ENCODE results near the gene ART5.
"Not testable (repeated sequence)": the region's sequence is repeated elsewhere in the genome, so short reads cannot be mapped to it uniquely, and the experiment has no call there.

ART5 gene

GRCh38 chr11:3659595-3660515 lies 18.1 kb upstream of the ART5 start:
- TF ChIP-seq CTCF (IDR thresholded peaks at IDR 0.05; ENCODE audit: low read length) (no peak), EZH2 (IDR thresholded peaks at IDR 0.05; ENCODE audit: borderline replicate concordance, low read length) (no peak)
- H3K9me3 ChIP-seq (ENCODE audit: low read length): no peaks in the 10 kb centered on the region
- peaks cover 6% of the 10 kb centered on the region for H3K36me3 ChIP-seq (ENCODE audit: insufficient read depth, low read length)
- H3K79me2 ChIP-seq (ENCODE audit: insufficient read depth, low read length): no peaks in the 10 kb centered on the region
- H3K27ac ChIP-seq (ENCODE audit: low read depth, low read length, poor library complexity, severe bottlenecking): no peak overlapping the region
- no peak overlapping the region for H3K9ac ChIP-seq (ENCODE audit: low read length)
- H3K9me2 ChIP-seq (ENCODE audit: low read depth, low read length): no peaks in the 10 kb centered on the region
- no peak overlapping the region for H3K4me2 ChIP-seq (ENCODE audit: low read length)
- H4K20me1 ChIP-seq (ENCODE audit: insufficient read depth, low read length): no peaks in the 10 kb centered on the region
- no peak overlapping the region for H3K4me3 ChIP-seq (ENCODE audit: low read depth, low read length, poor library complexity, severe bottlenecking)
- H3K27me3 ChIP-seq (ENCODE audit: insufficient read depth, low read length): no peaks in the 10 kb centered on the region
- H2AFZ ChIP-seq (ENCODE audit: low read length): no peak overlapping the region
- no peaks in the 10 kb centered on the region for H3F3A ChIP-seq (ENCODE audit: insufficient read depth, low read length)
- H3K4me1 ChIP-seq (ENCODE audit: insufficient read depth, low read length, severe bottlenecking): no peaks in the 10 kb centered on the region

- no peak overlapping the region for H3K4me2 ChIP-seq (ENCODE audit: low read length)
- TF ChIP-seq EZH2 (IDR thresholded peaks at IDR 0.05; ENCODE audit: borderline replicate concordance, low read length) (no peak), CTCF (IDR thresholded peaks at IDR 0.05; ENCODE audit: low read length) (no peak)
Observed at GRCh38 chr11:3658252-3658651, 16.5 kb upstream of the ART5 start.

GRCh38 chr11:3657331-3657730 lies 15.5 kb upstream of the ART5 start:
- not testable (repeated sequence) for H3K4me3 ChIP-seq (ENCODE audit: low read depth, low read length, poor library complexity, severe bottlenecking); H3K9me3 ChIP-seq (ENCODE audit: low read length); H3K27me3 ChIP-seq (ENCODE audit: insufficient read depth, low read length); H3K27ac ChIP-seq (ENCODE audit: low read depth, low read length, poor library complexity, severe bottlenecking); H2AFZ ChIP-seq (ENCODE audit: low read length); H3K9me2 ChIP-seq (ENCODE audit: low read depth, low read length); H3K79me2 ChIP-seq (ENCODE audit: insufficient read depth, low read length); H4K20me1 ChIP-seq (ENCODE audit: insufficient read depth, low read length); H3K9ac ChIP-seq (ENCODE audit: low read length); H3K4me2 ChIP-seq (ENCODE audit: low read length); H3K4me1 ChIP-seq (ENCODE audit: insufficient read depth, low read length, severe bottlenecking); H3K36me3 ChIP-seq (ENCODE audit: insufficient read depth, low read length); H3F3A ChIP-seq (ENCODE audit: insufficient read depth, low read length)

More at GRCh38 chr11:3658252-3658651, 16.5 kb upstream of the ART5 start:
- Histone ChIP-seq H3K79me2 (ENCODE audit: insufficient read depth, low read length) (no peaks in the 10 kb centered on the region), H3K36me3 (ENCODE audit: insufficient read depth, low read length) (no peaks in the 10 kb centered on the region), H3K27me3 (ENCODE audit: insufficient read depth, low read length) (no peaks in the 10 kb centered on the region), H2AFZ (ENCODE audit: low read length) (no peak overlapping the region), H3K9me3 (ENCODE audit: low read length) (no peaks in the 10 kb centered on the region), H3K27ac (ENCODE audit: low read depth, low read length, poor library complexity, severe bottlenecking) (no peak overlapping the region), H3K4me3 (ENCODE audit: low read depth, low read length, poor library complexity, severe bottlenecking) (no peak overlapping the region), H3F3A (ENCODE audit: insufficient read depth, low read length) (no peaks in the 10 kb centered on the region), H3K4me1 (ENCODE audit: insufficient read depth, low read length, severe bottlenecking) (no peaks in the 10 kb centered on the region), H3K9ac (ENCODE audit: low read length) (no peak overlapping the region), H3K9me2 (ENCODE audit: low read depth, low read length) (no peaks in the 10 kb centered on the region), H4K20me1 (ENCODE audit: insufficient read depth, low read length) (no peaks in the 10 kb centered on the region)

- TF ChIP-seq EZH2 (IDR thresholded peaks at IDR 0.05; ENCODE audit: borderline replicate concordance, low read length) (no peak), CTCF (IDR thresholded peaks at IDR 0.05; ENCODE audit: low read length) (no peak)
- no peaks in the 10 kb centered on the region for H3K27me3 ChIP-seq (ENCODE audit: insufficient read depth, low read length)
- H3K79me2 ChIP-seq (ENCODE audit: insufficient read depth, low read length): no peaks in the 10 kb centered on the region
- no peaks in the 10 kb centered on the region for H3K4me1 ChIP-seq (ENCODE audit: insufficient read depth, low read length, severe bottlenecking)
- no peak overlapping the region for H2AFZ ChIP-seq (ENCODE audit: low read length)
- H3K9ac ChIP-seq (ENCODE audit: low read length): no peak overlapping the region
- no peaks in the 10 kb centered on the region for H3K36me3 ChIP-seq (ENCODE audit: insufficient read depth, low read length)
- H3K27ac ChIP-seq (ENCODE audit: low read depth, low read length, poor library complexity, severe bottlenecking): no peak overlapping the region
- H3K4me2 ChIP-seq (ENCODE audit: low read length): no peak overlapping the region
- H3K9me3 ChIP-seq (ENCODE audit: low read length): no peaks in the 10 kb centered on the region
- H4K20me1 ChIP-seq (ENCODE audit: insufficient read depth, low read length): no peaks in the 10 kb centered on the region
- no peak overlapping the region for H3K4me3 ChIP-seq (ENCODE audit: low read depth, low read length, poor library complexity, severe bottlenecking)
- H3F3A ChIP-seq (ENCODE audit: insufficient read depth, low read length): no peaks in the 10 kb centered on the region
- H3K9me2 ChIP-seq (ENCODE audit: low read depth, low read length): no peaks in the 10 kb centered on the region
Observed at GRCh38 chr11:3655547-3655946, 13.8 kb upstream of the ART5 start.

GRCh38 chr11:3652514-3652913 lies 10.7 kb upstream of the ART5 start:
- not testable (repeated sequence) for H3K4me1 ChIP-seq (ENCODE audit: insufficient read depth, low read length, severe bottlenecking); H3K79me2 ChIP-seq (ENCODE audit: insufficient read depth, low read length); H2AFZ ChIP-seq (ENCODE audit: low read length); H3K27ac ChIP-seq (ENCODE audit: low read depth, low read length, poor library complexity, severe bottlenecking); H4K20me1 ChIP-seq (ENCODE audit: insufficient read depth, low read length); H3K27me3 ChIP-seq (ENCODE audit: insufficient read depth, low read length); H3K9me3 ChIP-seq (ENCODE audit: low read length); H3K9me2 ChIP-seq (ENCODE audit: low read depth, low read length); H3K36me3 ChIP-seq (ENCODE audit: insufficient read depth, low read length); H3K9ac ChIP-seq (ENCODE audit: low read length); H3K4me2 ChIP-seq (ENCODE audit: low read length); H3F3A ChIP-seq (ENCODE audit: insufficient read depth, low read length); H3K4me3 ChIP-seq (ENCODE audit: low read depth, low read length, poor library complexity, severe bottlenecking)
